Tibial nerve (tissue), 4 donors: ENCODE data around the gene SLC25A27. TPM values are rescaled to one million over a fixed set of nuclear protein-coding genes. Genes with fewer than 3 reads are reported as not detected.
A peak's percentile ranks its signal among the peaks of the same experiment; 100 is the strongest.

Experiments used
- DNase-seq, 2 donors: peaks; one replicate each; pipeline ENCODE4 v3.0.0-alpha.2; 2019; ENCODE audit warnings: low spot score in 2 of 2
- H3K27ac ChIP-seq, 4 donors: fragments of 200-600 bp; sonication (generic) in 3 of 4; one replicate each; pipeline ENCODE4 v1.5.1; 2017 to 2019; ENCODE audit warnings: mild to moderate bottlenecking in 1 of 4
- H3K27me3 ChIP-seq, 2 donors: fragments of 200-600 bp; sonication (generic) in 1 of 2; one replicate each; pipeline versions ENCODE4 v1.5.1 to v1.6.0; 2017 to 2019
- H3K36me3 ChIP-seq, 3 donors: fragments of 200-600 bp; sonication (generic); one replicate each; pipeline ENCODE4 v1.5.1; 2018 to 2019
- H3K4me1 ChIP-seq, 4 donors: fragments of 200-600 bp; sonication (generic) in 3 of 4; one replicate each; pipeline ENCODE4 v1.5.1; 2017 to 2019
- H3K4me3 ChIP-seq, 4 donors: fragments of 200-600 bp; sonication (generic) in 3 of 4; one replicate each; pipeline ENCODE4 v1.5.1; 2017 to 2019; ENCODE audit warnings: mild to moderate bottlenecking in 1 of 4, moderate library complexity in 1 of 4
- H3K9me3 ChIP-seq, 4 donors: fragments of 200-600 bp; sonication (generic) in 3 of 4; one replicate each; pipeline ENCODE4 v1.5.1; 2017 to 2019
- EP300 ChIP-seq, 2 donors: sonication (generic); formaldehyde crosslinking; IDR thresholded peaks; one replicate each; pipeline ENCODE4 v1.6.1; 2017; ENCODE audit warnings: antibody characterized with exemption in 2 of 2, mild to moderate bottlenecking in 1 of 2
- POLR2A ChIP-seq, 2 donors: fragments of 450-650 bp; IDR thresholded peaks; one replicate each; pipeline ENCODE4 v1.6.1; 2017; ENCODE audit warnings: antibody characterized with exemption in 2 of 2, mild to moderate bottlenecking in 2 of 2, moderate library complexity in 2 of 2
- WGBS, 2 donors: methylation state at CpG; one replicate each; pipeline ENCODE4 v1.1.5; 2018; 5-methylcytosine and 5-hydroxymethylcytosine counted together
- total RNA-seq, 4 donors: library from RNA; depleted of rRNA; stranded (reverse); fragments of >200 nt; gene quantifications; one replicate each; pipeline ENCODE4 v1.1.0, GENCODE V29; 2016
- TF ChIP-seq, protein P1 (sequence below), 5 experiments: fragments of 200-600 bp in 3 of 5; fragments of 450-650 bp in 2 of 5; sonication (generic) in 3 of 5; IDR thresholded peaks; one replicate each; pipeline ENCODE4 v1.5.1; 2016 to 2019; ENCODE audit warnings: antibody characterized with exemption in 5 of 5, mild to moderate bottlenecking in 3 of 5, moderate library complexity in 2 of 5

The SLC25A27 gene
- total RNA-seq, 4 donors from 2014 or later, result 42.2 to 57.8 (median 50.8) TPM

DNA sequence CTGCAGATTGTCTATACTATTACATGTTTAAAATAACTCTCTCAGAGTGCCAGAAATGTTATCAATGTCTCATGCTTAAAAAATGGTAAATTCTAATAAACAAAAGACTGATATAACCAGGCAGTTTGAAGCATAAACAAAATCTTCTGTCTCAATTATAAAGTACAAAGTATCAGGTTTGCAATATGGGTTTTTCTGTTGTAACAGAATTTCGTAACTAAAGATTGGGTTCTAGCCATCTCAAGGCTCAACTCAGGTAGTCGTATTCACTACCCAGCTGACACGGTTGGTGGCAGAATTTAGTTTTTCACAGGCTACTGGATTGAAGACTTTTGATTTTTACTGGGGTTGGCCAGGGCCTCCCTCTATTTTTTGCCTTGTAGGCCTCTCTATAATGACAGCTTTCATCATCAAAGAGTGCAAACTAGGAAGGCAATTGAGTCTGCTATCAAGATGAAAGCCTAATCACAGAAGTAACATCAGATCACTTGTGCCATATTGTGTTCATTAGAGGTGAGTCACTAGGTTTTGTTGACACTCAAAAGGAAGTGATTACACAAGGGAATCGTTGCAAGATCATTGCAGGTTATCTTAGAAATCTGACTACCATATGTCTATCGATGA lies 3.8 kb upstream of the SLC25A27 start:
- no peak for DNase-seq

DNA sequence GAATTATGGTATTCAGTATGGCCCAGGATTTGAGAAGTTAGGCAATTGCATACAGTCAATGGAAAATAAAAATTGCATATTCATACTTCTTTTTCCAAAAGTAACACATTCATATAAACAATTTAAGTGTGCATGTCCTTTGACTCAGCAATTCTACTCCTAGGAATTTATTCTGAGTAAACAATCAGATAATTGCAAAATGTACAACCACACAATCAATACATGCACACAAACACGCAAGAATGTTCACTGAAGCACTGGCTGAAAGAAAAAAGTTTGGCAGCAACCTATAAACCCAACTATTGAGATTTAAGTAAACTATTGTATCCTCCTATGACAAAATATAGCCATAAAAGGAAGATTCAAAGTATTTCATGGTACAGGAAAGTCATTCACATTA lies 1.8 kb upstream of the SLC25A27 start:
- TF ChIP-seq, protein P1, sequence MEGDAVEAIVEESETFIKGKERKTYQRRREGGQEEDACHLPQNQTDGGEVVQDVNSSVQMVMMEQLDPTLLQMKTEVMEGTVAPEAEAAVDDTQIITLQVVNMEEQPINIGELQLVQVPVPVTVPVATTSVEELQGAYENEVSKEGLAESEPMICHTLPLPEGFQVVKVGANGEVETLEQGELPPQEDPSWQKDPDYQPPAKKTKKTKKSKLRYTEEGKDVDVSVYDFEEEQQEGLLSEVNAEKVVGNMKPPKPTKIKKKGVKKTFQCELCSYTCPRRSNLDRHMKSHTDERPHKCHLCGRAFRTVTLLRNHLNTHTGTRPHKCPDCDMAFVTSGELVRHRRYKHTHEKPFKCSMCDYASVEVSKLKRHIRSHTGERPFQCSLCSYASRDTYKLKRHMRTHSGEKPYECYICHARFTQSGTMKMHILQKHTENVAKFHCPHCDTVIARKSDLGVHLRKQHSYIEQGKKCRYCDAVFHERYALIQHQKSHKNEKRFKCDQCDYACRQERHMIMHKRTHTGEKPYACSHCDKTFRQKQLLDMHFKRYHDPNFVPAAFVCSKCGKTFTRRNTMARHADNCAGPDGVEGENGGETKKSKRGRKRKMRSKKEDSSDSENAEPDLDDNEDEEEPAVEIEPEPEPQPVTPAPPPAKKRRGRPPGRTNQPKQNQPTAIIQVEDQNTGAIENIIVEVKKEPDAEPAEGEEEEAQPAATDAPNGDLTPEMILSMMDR (IDR thresholded peaks at IDR 0.05), result no peak
- TF ChIP-seq POLR2A (IDR thresholded peaks at IDR 0.05) (no peak), EP300 (IDR thresholded peaks at IDR 0.05) (no peak)
- peak overlapping the region in 1 of 4 donors; percentile 84 for H3K4me3 ChIP-seq
- no peak overlapping the region for H3K27ac ChIP-seq
- no peaks in the 10 kb centered on the region for H3K9me3 ChIP-seq
- H3K4me1 ChIP-seq, result peaks cover 0 to 32% (median 11%) of the 10 kb centered on the region in 4 donors
- no peaks in the 10 kb centered on the region for H3K27me3 ChIP-seq
- WGBS, 2 donors, result 71 to 90% methylated on average over 1 of the region's 1 CpG
- no peaks in the 10 kb centered on the region for H3K36me3 ChIP-seq
- no peak for DNase-seq

More for the DNA sequence above, 3.8 kb upstream of the SLC25A27 start:
- WGBS, 2 donors, result 78 to 88% methylated on average over 5 of the region's 5 CpGs
- H3K4me3 ChIP-seq, result no peak overlapping the region
- TF ChIP-seq EP300 (IDR thresholded peaks at IDR 0.05) (no peak), POLR2A (IDR thresholded peaks at IDR 0.05) (no peak)
- TF ChIP-seq, protein P1 (IDR thresholded peaks at IDR 0.05), result no peak
- H3K9me3 ChIP-seq, result no peaks in the 10 kb centered on the region
- H3K27ac ChIP-seq, result no peak overlapping the region
- H3K36me3 ChIP-seq, result no peaks in the 10 kb centered on the region
- no peaks in the 10 kb centered on the region for H3K27me3 ChIP-seq
- peaks cover 0 to 21% (median 8%) of the 10 kb centered on the region in 4 donors for H3K4me1 ChIP-seq

DNA sequence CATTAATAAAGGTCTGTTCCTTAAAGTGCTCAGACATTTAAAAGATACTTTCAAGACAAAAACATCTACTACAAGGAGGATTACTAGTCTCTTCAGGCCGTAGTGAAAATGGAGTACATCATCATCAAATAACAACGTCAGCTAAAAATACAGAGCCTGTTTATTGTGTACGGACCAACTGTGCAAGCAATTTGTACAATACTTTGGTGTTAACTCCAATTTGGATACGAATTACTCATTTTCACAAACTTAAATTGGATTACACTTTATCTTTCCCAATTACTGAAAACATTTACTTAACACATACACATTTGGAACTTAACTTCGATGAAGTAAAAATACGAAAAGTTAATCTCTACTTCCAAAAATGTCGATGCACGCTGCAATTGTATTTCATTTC lies 959 bp upstream of the SLC25A27 start:
- H3K27me3 ChIP-seq, result no peaks in the 10 kb centered on the region
- peak overlapping the region in 3 of 4 donors; percentile 77 to 90 (median 89) for H3K27ac ChIP-seq
- peaks cover 0 to 32% (median 11%) of the 10 kb centered on the region in 4 donors for H3K4me1 ChIP-seq
- H3K9me3 ChIP-seq, result no peaks in the 10 kb centered on the region
- no peak for DNase-seq
- TF ChIP-seq EP300 (IDR thresholded peaks at IDR 0.05), result no peak
- TF ChIP-seq POLR2A (IDR thresholded peaks at IDR 0.05), result no peak
- TF ChIP-seq, protein P1 (IDR thresholded peaks at IDR 0.05), result no peak
- H3K4me3 ChIP-seq, result peak overlapping the region; percentile 71 to 96 (median 78)
- peaks cover 0 to 4% (median 0%) of the 10 kb centered on the region in 3 donors for H3K36me3 ChIP-seq
- WGBS, 2 donors, result 28 to 33% methylated on average over 8 of the region's 8 CpGs

DNA sequence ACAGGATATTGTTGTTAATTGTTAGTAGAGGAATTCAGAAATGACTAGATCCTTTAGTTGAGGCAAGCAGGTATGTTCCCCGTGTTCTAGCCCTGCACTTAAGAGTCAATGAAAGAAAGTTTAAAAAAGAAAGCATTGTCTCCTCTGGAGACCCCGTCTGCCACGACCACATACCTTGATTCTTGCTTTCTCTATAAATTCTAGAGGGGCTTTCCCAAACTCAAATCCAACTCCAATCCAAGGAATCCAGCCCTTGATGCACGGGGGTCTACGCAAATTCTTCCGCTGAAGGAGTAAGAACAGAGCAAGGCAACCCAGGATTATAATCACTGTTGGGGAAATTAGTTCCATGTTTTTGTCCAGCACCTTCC lies 558 bp upstream of the SLC25A27 start:
- H3K36me3 ChIP-seq, result peaks cover 0 to 8% (median 0%) of the 10 kb centered on the region in 3 donors
- no peaks in the 10 kb centered on the region for H3K9me3 ChIP-seq
- 5 to 6% methylated on average over 6 of the region's 6 CpGs for WGBS, 2 donors
- TF ChIP-seq EP300 (IDR thresholded peaks at IDR 0.05) (no peak), POLR2A (IDR thresholded peaks at IDR 0.05) (no peak)
- TF ChIP-seq, protein P1 (IDR thresholded peaks at IDR 0.05), result no peak
- no peak for DNase-seq
- H3K4me3 ChIP-seq, result peak overlapping the region; percentile 71 to 96 (median 78)
- peaks cover 0 to 32% (median 11%) of the 10 kb centered on the region in 4 donors for H3K4me1 ChIP-seq
- peak overlapping the region; percentile 77 to 92 (median 90) for H3K27ac ChIP-seq
- H3K27me3 ChIP-seq, result no peaks in the 10 kb centered on the region

DNA sequence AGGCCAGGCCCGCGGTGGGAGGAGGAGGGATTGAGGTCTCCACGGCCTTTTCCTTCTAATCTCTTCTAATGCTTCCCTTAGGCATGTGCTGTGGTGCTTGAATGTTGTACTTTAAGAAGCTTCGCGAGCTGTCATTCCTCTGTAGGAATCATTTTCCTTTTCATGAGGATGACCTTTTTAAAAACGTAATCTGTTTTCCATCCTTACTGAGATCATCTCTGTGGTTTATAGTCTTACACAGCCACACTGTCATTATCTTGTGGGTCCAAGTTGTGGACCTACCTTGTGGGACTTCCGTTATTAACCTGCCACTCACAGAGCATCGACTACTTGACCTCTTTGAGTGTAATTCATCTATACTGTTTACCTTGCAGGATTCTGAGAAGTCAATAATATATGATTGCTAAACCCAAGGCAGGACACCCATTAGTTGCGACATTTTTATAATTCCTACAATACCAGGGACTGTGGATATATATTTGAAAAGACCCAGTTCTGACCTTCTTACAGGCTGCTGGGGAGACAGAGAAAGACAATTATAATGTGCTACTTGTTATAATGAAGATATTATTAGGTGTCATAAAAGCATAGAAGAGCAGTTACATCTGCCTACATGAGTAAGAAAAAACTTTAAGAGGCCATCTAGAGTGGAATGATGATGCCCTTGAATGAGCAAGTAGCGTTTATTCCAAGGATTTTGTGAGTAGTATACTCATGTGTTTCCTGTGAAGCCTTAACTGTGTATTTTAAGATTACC lies 842 bp downstream of the SLC25A27 start:
- no peak for DNase-seq
- H3K4me1 ChIP-seq, result peaks cover 0 to 32% (median 11%) of the 10 kb centered on the region in 4 donors
- H3K4me3 ChIP-seq, result peak overlapping the region; percentile 71 to 96 (median 78)
- 25 to 29% methylated on average over 10 of the region's 10 CpGs for WGBS, 2 donors
- TF ChIP-seq POLR2A (IDR thresholded peaks at IDR 0.05), result no peak
- TF ChIP-seq, protein P1 (IDR thresholded peaks at IDR 0.05), result no peak
- TF ChIP-seq EP300 (IDR thresholded peaks at IDR 0.05), result no peak
- no peaks in the 10 kb centered on the region for H3K27me3 ChIP-seq
- H3K36me3 ChIP-seq, result peaks cover 0 to 8% (median 0%) of the 10 kb centered on the region in 3 donors
- H3K9me3 ChIP-seq, result no peaks in the 10 kb centered on the region
- peak overlapping the region; percentile 77 to 92 (median 90) for H3K27ac ChIP-seq
